NCI-H510A (cell line): ENCODE measurements around the gene YIPF7.

ENCODE experiments used
- DNase-seq: peaks from one replicate; lab custom pipeline; 2025; lab: John Stamatoyannopoulos, UW

Gene YIPF7

DNA sequence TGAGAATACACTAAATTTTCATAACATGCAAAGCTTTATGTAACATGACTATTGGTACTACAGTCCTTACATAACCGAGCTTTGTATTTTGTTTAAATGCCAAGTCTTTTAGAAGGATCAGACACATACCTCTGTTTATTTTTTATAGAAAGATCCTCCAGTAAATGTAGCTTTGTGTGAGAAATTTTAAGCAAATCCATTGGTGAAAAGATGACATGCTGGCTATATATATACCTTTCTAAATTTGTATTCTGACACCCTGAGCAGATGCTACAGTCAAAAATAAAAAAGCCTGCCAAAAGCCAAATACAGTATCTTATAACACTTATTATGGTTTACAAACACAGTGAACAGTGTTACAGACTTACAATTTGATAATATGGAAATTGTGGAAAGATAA, at the start of gene YIPF7:
Gene YIPF7 (minus strand): TSS at position 201 of the 400 bp plus-strand sequence. CDS start 1,525 bp downstream, outside the sequence.
- DNase-seq: no peak

DNA sequence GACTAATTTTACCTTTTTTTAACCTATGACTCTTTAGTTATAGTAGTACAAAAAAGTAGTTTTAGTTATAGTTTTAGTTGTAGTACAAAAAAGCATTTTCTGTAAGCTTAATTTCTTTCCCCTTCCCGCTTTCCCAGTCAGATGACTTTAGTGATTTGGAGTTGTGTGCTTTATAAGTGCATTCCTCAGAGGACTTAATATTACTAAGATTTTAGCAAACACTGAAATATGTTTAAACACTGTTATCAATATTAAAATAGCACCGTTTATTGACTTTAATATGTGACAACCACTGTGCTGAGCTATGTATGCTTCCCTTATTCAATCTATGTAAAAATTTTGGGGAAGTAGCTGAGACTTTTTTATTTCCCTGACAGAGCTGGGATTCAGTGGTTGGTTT, 49.6 kb upstream of the YIPF7 start:
- DNase-seq: no peak

DNA sequence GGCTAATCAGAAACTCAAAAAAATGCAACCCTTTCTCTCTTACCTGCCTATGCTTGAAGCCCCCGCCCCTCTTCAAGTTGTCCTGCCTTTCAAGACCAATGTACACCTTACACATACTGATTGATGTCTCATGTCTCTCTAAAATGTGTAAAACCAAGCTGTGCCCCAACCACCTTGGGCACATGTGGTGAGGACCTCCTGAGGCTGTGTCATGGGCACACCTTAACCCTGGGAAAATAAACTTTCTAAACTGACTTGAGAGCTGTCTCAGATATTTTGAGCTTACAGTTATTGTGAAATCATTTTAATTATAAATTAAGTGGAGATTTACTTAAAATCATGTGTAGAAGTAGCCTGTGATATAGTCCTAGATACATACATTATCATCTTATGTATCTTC, 49.0 kb upstream of the YIPF7 start:
- DNase-seq: no peak

DNA sequence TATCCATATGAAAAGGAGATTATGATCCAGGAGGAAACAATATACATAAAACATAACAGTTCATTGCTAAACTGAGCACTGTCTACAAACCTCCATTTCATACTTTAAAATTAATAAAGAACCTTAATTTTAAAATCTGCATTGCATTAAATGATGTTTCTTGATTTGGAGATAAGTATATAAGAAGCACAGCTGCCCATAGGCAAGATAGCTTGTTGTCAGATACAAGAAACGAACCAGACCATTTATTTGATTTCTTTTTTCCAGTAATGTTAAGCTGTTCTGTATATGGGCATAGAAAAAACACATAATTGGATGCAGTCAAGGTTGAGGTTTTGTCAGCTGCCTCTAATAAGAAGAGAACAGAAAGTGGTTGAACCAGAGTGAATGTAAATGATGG, 33.2 kb upstream of the YIPF7 start:
- no peak for DNase-seq

DNA sequence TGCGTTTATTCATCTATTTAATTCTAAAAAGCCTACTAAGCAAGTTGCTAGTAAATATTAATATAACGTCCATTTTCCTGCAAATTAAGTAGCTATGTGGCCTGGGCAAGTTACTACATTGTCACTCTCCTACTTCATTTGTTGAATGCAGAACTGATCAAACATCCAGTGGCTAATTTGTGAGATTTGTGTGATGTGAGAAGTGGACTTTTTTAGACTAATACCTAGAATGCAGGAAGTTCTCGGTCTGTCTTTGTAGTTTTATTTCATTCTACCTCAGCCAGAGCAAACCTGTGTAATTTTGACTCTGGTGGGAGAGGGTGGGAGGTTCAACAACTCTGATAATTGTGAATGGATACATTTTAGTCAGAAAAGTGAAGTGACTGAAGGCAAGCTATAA, 27.6 kb upstream of the YIPF7 start:
- DNase-seq: no peak

DNA sequence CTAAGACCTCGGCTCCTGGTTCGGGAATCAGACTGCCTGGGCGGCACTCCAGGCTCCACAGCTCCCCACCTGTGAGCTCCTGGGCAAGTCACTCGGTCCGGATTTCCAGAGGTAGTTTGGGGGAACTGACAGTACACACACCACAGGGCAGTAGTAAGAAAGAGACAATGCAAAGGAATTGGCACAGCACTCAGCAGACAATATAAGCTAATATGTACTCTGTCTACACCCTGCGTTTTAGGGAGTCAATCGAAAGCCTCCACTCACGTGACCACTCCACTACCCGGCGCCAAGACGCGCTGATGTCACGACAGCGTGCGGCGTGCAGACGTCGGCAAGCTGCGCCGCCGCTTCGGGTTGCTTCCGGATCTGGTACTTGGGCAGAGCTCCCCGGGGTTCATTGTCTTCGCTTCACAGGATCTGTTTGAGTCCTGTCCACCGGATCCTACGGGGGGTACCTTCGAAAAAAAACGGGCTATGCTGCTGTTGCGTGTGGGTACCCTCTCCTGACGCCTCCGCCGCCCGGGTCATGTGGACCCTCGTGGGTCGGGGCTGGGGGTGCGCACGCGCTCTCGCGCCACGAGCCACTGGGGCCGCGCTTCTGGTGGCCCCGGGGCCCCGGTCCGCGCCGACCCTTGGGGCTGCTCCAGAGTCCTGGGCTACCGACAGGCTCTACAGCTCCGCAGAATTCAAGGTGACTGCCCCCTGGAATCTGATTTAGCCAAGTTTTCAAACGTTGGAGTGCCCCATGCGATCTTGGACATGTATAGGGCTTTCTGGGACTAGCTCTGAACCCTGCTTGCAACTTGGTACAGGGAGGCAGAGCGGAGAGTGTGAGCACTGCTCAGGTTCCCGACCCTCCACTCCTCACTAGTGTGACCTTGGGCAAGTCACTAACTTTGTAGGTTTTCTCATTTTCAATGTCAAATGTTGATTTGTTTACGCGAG, 26.9 kb upstream of the YIPF7 start, which contains the start of gene GUF1:
Gene GUF1 (plus strand): TSS at position 327 of the 948 bp plus-strand sequence. CDS start 203 bp downstream, at position 530.
- DNase-seq: peak; percentile 61

DNA sequence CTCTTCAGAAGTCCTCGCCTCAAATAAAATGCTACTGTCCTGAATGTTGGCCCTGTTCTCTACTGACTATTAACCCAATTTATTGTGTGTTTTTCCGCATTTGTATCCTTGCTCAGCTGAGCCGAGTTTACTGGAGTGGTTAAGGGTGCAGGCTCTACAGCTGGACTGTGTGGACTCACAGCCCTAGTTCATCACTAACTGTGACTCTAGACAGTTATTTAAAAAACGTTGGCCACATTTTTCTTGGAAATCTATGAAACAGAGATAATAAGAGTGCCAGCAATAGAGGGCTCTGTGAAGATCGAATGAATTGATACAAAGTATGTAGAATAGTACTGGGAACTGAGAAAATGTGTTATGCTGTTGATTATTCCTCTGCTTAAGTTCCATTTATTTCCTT, 23.9 kb upstream of the YIPF7 start:
- DNase-seq: no peak

DNA sequence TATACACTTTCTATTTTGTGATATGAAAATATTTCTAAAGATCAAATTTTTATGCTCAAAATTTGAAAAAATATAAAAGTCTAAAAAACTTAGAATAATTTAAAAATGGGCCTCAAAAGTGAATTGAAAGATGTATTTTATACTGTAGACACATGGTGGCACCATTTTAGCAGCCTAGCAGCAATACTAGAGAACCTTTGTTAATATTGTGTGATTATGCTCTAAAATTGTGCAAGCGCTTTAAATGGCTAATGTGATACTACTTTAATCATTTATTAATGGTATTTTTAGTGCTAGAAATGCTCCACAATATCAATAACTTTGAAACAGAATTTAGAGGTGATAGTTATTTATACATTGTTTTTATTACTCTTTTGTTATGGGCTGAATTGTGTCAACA, 23.0 kb upstream of the YIPF7 start:
- DNase-seq: no peak

DNA sequence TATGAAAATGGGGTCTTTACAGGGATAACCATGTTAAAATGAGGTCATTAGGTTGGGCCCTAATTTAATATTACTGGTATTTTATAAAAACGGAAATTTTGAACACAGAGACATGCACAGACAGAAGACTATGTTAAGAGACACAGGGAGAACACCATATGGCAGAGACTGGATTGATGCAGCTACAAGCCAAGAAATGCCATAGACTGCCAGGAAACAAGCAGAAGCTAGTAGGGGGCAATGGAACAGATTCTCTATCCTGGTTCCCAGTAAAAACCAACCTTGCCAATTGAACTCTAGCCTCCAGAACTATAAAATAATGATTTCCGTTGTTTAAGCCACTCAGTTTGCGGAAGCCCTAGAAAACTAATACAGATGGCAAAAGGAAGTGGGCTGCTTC, 20.2 kb upstream of the YIPF7 start:
- no peak for DNase-seq

DNA sequence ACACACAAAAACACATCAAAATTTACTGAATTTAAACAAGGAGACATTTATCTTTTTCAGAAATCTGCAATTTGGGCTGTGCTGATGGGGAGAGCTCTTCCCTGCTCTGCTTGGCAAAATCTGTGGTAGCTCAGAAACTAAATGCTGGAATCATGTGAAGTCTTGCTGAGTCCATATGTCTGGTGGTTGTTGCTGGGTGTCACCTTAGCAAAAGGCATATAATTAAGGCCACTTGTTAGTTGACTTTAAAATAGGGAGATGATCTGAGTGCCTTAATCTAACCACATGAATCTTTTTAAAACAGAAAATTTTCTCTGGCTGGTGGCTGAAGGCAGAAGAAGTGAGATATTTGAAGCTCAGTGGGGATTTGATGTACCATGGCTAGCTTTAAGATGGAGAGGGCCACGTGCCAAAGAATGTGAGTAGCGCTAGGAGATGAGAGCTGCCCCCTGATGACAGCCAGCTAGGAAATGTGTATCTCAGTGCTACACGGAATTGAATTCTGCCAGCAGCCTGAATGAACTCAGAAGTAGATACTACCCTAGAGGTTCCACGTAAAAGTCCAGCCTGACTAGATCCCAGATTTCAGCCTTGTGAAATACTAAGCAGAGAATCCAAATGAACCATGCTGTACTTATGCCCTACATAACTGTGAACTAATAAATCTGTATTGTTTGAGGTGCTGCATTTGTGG, 19.2 kb upstream of the YIPF7 start:
- no peak for DNase-seq

DNA sequence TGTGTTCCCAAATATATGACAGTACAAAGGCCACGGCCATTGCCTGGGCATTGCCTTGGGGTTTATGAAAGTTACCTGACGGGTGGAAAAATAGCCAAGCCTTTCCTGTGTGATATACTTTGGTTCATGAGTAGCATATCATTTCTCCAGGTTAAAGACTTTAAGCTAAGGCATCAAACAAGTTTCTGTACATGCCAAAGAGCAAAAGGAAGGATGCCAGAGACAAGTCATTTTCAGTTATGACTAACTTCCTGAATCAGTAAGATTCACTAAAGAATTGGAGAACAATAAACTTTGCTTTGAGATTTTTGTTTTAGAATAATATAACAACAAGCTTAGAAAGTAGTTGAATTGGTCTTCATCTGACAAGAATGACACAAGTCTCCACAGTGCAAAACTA, 17.1 kb upstream of the YIPF7 start:
- DNase-seq: no peak

DNA sequence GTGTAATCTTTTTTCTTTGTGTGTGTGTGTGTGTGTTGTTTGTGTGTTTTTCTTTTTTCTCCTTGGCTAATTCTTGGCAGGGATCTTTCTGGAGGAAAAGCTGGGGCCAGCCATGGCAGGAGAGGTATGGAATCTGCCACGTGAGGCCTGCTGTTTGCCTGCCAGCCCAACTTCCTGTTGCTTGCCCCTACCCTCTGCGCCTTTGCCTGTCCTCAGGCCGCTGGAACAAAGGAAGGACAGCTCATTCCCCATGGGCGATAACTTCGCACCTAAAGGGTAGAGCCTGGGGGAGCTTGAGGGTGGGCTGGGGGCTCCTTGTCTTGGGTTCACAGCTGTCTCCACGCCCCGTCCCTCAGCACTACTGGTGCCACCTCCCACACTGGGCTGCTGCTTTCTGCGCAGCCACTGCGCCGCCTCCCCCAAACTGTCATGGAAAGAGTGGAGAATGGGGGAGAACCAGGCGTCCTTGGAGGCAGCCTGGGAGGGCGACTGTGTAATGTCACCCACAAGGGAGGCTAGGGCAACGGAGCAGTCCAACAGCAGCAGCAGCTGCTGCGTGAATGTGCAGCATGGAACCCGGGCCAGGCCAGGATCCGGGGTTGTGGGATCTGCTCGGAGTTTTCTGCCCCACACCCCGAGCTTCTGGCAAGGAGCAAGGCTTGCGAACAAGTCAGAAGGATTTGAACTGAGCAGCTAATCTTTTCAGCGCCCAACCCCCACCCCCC, 12.3 kb upstream of the YIPF7 start:
- no peak for DNase-seq

DNA sequence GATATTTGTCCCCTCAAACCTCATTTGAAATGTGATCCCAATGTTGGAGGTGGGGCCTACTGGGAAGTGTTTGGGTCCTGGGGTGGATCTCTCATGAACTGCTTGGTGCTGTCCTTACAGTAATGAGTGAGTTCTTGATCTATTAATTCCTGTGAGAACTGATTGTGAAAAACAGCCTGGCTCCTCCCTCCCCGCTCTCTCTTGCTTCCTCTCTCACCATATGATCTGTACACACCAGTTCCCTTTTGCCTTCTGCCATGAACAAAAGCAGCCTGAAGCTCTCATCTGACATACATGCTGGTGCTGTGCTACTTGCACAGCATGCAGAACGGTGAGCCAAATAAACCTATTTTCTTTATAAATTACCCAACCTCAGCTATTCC, 11.2 kb upstream of the YIPF7 start:
- no peak for DNase-seq

DNA sequence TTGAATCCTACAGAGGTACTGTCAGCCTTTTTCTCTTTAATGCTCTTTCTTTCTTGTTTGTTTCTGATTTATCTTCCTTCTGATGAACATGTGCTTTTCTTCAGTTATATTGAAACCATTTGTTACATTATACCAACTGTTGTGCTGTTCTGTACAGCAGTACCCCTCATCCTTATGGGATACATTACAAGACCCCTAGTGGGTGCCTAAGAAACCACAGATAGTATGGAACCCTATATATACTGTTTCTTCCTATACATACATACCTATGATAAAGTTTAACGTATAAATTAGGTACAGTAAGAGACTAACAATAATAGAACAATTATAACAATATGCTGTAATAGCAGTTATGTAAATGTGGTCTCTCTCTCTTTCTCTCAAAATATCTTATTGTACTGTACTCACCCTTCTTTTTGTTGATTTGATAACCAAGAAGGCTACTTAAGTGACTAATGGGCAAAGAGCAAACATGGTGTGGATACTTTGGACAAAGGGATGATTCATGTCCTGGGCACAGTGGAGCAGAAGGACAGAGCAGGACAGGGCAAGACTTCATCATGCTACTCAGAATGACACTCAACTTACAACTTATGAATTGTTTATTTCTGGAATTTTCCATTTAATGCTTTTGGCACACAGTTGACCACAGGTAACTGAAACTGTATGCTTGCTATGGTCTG, 10.7 kb upstream of the YIPF7 start:
- DNase-seq: no peak

DNA sequence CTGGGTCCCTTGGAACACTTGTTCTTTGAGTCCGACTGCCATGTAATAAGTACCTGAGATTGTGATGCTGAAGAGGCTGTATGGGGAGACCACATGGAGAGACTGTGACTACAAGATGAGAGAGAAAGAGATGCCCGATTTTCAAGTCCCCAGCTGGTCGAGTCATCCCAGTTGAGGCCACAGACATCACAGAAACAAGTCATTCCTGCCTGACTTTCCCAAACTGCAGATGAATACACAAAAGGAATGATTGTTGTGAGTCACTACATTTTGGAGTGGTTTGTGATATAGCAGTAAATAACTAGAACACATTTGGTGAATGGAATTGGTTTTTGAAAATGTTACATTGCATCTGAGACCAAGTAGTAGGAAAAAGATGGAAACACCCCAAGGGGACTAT, 9.0 kb upstream of the YIPF7 start:
- no peak for DNase-seq

DNA sequence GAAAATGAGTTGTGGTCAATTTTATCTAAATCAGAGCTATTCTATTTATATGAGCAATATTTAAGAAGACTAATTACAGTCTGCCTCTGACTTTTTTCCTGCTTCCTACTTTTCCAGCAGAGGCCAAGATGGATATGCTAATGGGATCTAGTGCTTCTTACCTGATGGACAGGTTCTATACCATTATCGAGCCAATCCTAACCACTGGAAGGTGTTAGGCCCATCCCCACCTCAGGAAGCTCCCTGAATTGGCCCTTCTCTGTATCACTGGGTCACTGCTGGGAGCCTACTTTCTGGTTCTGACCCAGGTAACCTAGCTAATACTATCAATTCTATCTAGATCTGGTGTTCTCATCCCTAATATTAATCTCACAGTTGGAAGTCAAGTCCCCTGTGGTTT, 577 bp upstream of the YIPF7 start:
- DNase-seq: no peak

DNA sequence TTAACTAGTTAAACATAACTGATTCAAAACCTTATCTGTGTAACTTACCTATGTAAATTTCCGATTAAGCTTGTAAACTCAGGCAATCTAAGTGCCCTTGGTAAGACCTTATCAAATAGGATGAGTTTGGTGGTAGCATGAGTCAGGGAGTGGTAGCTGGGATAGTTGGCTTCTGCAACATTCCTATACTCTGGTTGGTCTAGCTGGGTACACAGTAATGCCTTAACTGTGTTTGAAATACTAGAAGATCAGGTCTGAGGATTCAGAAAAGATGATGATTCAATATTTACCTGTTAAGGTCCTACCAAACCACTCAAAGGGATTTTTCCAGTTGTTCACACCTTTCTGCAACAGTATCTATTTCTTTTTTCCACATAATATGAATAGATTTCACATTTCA, 5.3 kb downstream of the YIPF7 start:
- no peak for DNase-seq

DNA sequence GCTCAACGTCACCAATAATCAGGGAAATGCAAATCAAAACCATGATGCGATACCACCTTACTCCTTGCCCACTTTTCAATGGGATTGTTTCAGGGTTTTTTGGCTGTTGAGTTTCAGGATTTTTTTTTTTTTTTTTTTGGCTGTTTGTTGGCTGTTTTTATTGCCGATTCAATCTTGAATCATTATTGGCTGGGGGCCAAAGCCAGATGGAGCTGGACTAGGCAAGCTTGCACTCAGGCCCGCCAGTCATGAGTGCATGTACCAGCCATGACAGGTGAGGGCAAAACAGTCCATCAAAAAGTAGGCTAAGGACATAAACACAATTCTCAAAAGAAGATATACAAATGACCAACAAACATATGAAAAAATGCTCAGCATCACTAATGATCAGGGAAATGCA, 13.3 kb downstream of the YIPF7 start:
- DNase-seq: no peak

DNA sequence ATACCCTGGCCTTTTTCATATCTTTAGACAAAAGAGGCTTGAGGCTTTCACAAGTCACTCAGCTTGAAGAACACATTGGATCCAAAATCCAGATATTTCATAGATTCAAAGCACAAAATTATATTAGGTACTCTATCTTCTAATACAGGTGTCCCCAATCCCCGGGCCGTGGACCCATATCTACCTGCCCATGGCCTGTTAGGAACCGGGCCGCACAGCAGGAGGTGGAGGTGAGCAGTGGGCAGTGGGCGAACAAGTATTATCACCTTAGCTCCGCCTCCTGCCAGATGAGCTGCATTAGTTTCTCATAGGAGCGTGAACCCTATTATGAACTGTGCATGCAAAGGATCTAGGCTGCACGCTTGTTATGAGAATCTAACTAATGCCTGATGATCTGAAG, 18.7 kb downstream of the YIPF7 start:
- DNase-seq: no peak

DNA sequence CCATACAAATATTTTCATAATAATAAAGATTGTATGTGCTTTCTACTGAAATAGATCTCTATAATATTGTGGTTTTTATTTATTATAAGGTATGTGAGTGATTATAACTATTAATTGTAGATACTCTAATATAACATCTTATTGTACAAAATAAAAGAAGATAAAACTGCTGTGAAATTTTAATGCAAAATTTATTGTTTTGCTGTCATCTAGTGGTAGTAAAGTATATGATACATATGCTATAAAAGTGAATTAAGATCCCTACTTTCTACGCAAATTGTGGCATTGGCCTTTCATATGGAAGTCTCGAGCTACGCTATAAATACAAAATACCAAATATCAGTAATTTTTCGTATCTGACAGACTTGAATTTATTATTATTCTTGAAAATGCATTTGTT, 19.3 kb downstream of the YIPF7 start:
- no peak for DNase-seq

DNA sequence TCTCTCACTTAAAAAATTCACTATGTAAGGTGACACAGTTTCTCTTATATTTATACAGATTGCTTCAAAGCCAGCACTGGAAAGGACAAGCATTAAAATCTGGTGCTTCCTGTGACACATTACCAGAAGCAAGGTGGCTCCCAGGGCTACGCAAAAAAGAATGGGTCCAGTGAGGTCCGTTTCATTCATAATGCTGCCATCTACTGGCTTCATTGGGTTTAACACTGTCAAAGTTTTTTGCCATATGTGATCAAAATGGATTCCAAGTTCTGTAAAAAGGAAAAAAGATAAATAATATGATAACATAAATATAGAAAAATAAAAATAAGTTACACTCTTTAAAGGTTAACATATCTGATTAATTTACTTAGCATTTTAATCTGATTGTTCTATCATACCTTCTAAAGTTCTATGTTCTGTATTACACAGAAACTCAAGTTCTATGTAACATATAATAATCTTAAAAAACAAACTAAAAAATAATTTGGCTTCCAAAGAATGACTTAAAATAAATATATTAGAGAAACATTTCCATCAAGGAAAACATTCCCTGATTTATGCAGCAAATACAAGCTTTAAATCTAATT, 22.1 kb downstream of the YIPF7 start:
- DNase-seq: peak; percentile 10

DNA sequence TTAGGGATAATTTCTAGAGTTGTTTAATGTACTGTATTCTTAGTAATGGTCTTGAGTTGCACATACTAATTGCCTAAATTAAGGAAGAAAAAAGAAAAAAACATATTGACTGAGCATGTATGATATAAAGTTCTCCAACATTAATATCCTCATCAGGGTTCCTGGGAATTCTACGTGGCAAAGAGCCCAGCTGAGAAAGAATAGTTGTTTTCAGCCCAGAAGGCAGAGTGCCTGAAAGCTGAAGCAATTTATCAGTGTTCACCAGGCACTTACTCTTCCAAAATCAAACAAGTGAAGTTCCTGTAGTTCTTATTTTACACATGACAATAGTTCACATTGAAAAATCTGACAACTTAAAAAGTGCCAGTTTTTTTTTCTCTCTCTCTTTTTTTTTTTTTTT, 27.7 kb downstream of the YIPF7 start:
- no peak for DNase-seq
